A549 treated with RU486 at 1 μM for 4 hours (cell line): ENCODE data around the gene C6orf136. TPM values are rescaled to one million over a fixed set of nuclear protein-coding genes. Genes with fewer than 3 reads are reported as not detected.

Experiments
- total RNA-seq: library from RNA; stranded (reverse); fragments of 200-300 nt; extraction: Qiagen RNA extraction; gene quantifications from 5 replicates; pipeline ENCODE4 v1.2.3, GENCODE V29; 2022; ENCODE audit warnings: low read depth

The C6orf136 gene, protein sequence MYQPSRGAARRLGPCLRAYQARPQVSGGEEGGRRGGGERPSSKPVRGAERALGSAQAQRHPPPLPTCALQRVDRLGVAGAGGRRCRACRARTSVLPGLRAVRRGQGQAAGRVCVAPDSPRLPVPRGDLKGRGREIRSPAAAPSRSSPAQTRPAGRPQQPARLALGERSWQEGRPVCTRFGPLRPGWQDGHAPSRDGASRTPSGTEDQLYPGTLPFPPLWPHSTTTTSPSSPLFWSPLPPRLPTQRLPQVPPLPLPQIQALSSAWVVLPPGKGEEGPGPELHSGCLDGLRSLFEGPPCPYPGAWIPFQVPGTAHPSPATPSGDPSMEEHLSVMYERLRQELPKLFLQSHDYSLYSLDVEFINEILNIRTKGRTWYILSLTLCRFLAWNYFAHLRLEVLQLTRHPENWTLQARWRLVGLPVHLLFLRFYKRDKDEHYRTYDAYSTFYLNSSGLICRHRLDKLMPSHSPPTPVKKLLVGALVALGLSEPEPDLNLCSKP
- 11.2 to 14.0 TPM (median 12.9 TPM) in 5 replicates for total RNA-seq

GRCh38 chr6:30646450-30647241 is at the start of gene C6orf136:
Gene C6orf136, plus strand, starts transcription at chr6:30647133. Its CDS starts 99 bp downstream, at chr6:30647232.

GRCh38 chr6:30616811-30617564 is 29.9 kb upstream of the C6orf136 start, which contains the start of gene PPP1R10:
Gene PPP1R10, minus strand, starts transcription at chr6:30617243. Its CDS starts 7,299 bp downstream, at chr6:30609944.

GRCh38 chr6:30617565-30618269 is 29.2 kb upstream of the C6orf136 start, which contains the start of gene MRPS18B:
Gene MRPS18B, plus strand, starts transcription at chr6:30617840. Its CDS starts 26 bp downstream, at chr6:30617866.

GRCh38 chr6:30626484-30627366 is 20.2 kb upstream of the C6orf136 start, which contains the start of gene ATAT1:
Gene ATAT1, plus strand, starts transcription at chr6:30626874.

DNA sequence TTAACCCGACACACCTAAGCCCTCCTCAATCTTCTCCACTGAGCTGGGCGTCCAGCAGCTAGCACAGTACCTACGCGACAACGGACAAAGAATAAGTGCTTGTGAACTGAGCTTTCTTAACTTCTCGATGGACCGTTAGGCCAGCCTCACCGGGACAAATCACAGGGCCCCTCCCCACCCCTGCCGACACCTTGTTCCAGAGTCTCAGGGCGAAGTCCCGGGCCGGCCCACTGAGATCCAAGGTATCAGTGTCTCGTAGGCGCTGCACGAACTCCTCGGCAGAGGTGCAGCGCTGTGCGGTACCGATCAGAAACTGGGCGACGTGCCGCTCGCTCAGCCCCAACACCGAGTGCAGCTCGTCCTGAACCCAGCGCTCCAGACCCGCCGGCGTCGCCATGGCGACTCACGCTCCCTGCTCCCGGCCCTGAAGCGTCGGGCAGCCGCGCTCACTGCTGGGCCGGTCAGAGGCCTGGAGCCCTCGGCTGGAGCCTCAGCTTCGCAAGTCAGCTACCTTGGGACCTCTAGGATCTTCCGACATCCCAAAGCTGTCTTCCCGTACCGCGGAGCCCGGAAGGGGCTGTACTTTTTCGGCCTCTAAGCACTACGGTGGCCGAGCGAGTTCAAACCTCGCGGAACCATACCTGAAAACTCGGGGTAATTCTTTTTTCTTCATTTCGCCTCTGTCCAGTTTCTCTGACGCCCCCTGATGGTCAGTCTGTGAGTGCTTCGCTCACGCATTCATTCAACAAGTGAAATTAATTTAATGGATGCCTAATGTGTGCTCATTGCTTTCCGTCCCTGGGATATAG is 25.7 kb downstream of the C6orf136 start, which contains the start of gene DHX16:
TSS of gene DHX16 (minus strand) at position 562 of the 809 bp plus-strand sequence. CDS start at position 397, 165 bp downstream.

GRCh38 chr6:30686009-30686907 is 39.3 kb downstream of the C6orf136 start, which contains the start of gene PPP1R18:
Gene PPP1R18, minus strand, starts transcription at chr6:30686645. Its CDS starts 627 bp downstream, at chr6:30686018.

DNA sequence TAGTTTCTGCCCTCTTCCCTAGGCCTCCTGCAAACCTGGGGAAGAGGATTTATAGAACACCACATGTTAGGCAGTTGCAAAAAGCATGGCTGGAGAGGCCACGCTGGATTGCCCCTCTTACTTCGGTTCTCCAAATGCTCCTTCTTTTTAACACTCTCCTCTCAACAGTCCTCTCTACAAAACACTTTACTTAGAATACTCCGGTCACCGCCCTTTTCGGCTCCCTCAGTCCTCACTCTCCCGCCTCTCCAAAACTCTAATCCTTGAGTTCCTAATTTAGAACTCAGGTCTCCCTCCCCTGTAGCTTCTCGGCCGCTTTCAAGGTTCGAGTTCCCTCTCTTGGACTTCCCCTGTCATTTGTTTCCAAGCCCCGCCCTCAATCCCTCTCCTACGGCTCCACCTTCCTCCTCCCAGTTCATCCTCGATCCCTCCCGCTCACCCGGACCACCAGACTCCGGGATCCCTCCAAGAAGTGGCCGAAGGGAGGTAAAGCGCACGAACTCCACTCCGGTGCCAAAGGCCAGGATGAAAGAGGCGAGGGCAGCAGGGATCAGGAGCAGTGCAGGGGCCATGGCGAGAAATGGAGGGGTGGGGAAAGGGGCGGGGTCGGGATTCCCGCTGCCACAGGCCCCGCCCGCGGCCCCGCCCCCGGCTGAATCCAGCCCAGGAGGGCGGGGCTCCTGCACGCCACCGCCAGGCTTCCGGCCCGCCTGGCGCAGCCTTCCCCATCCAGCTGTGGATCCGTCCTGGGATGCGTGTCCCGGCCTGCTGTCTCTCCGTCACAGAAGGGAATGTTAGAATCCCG is 43.7 kb downstream of the C6orf136 start, which contains the start of gene NRM:
TSS of gene NRM (minus strand) at position 582 of the 805 bp plus-strand sequence. CDS start at position 572, 10 bp downstream.

Other genes with a start within 250 kb of the C6orf136 start
- 58.6 to 72.1 TPM (median 61.5 TPM) in 5 replicates for gene HLA-E, start 157.6 kb upstream of the C6orf136 start, total RNA-seq
- 28.9 to 34.7 TPM (median 33.7 TPM) in 5 replicates for gene GNL1, start 90.6 kb upstream of the C6orf136 start, total RNA-seq
- gene PRR3, start 89.8 kb upstream of the C6orf136 start, total RNA-seq = 15.1 to 17.6 TPM (median 16.6 TPM) in 5 replicates
- gene ABCF1, start 75.7 kb upstream of the C6orf136 start, total RNA-seq = 49.8 to 66.6 TPM (median 57.8 TPM) in 5 replicates
- 28.5 to 44.3 TPM (median 30.3 TPM) in 5 replicates for gene PPP1R10, start 29.9 kb upstream of the C6orf136 start, total RNA-seq
- gene MRPS18B, start 29.3 kb upstream of the C6orf136 start, total RNA-seq = 67.0 to 111 TPM (median 71.7 TPM) in 5 replicates
- 5.0 to 6.1 TPM (median 5.8 TPM) in 5 replicates for gene ATAT1, start 20.3 kb upstream of the C6orf136 start, total RNA-seq
- gene DHX16, start 25.9 kb downstream of the C6orf136 start, total RNA-seq = 26.8 to 31.1 TPM (median 28.9 TPM) in 5 replicates
- 43.3 to 50.2 TPM (median 44.3 TPM) in 5 replicates for gene PPP1R18, start 39.5 kb downstream of the C6orf136 start, total RNA-seq
- 21.9 to 32.3 TPM (median 27.8 TPM) in 5 replicates for gene NRM, start 43.9 kb downstream of the C6orf136 start, total RNA-seq
- gene MDC1, start 70.1 kb downstream of the C6orf136 start, total RNA-seq = 14.2 to 22.0 TPM (median 16.7 TPM) in 5 replicates
- 783 to 980 TPM (median 907 TPM) in 5 replicates for gene TUBB, start 73.2 kb downstream of the C6orf136 start, total RNA-seq
- gene FLOT1, start 95.6 kb downstream of the C6orf136 start, total RNA-seq = 74.8 to 92.4 TPM (median 91.3 TPM) in 5 replicates
- 97.7 to 162 TPM (median 152 TPM) in 5 replicates for gene IER3, start 97.4 kb downstream of the C6orf136 start, total RNA-seq
- 42.6 to 57.5 TPM (median 51.4 TPM) in 5 replicates for gene DDR1, start 237.4 kb downstream of the C6orf136 start, total RNA-seq